A549 treated with DMSO at 1 μM for 4 hours (cell line): ENCODE results near the gene ABHD18. TPM values are rescaled to one million over a fixed set of nuclear protein-coding genes. Genes with fewer than 3 reads are reported as not detected.

Experiments used
- total RNA-seq: library from RNA; stranded (reverse); fragments of 200-300 nt; extraction: Qiagen RNA extraction; gene quantifications from 5 replicates; pipeline ENCODE4 v1.2.3, GENCODE V29; 2022; ENCODE audit warnings: low read depth

The ABHD18 gene
- total RNA-seq = 2.4 to 5.0 TPM (median 4.0 TPM) in 5 replicates

GRCh38 chr4:127965062-127965802 is at the start of gene ABHD18, which contains the start of gene MFSD8:
Gene ABHD18, plus strand, starts transcription at chr4:127965406. Its CDS starts 17,550 bp downstream, at chr4:127982956.
Gene MFSD8, minus strand, starts transcription at chr4:127965173. Its CDS starts 40 bp downstream, at chr4:127965133.

GRCh38 chr4:128060699-128061565 is 95.7 kb downstream of the ABHD18 start, which contains the start of gene LARP1B:
Gene LARP1B, plus strand, starts transcription at chr4:128061312. Its CDS starts 13,640 bp downstream, at chr4:128074952.

Other genes with a start within 250 kb of the ABHD18 start
- gene SLC25A31, start 235.0 kb upstream of the ABHD18 start, total RNA-seq = not detected in 5 replicates
- 8.3 to 11.6 TPM (median 10.3 TPM) in 5 replicates for gene HSPA4L, start 183.1 kb upstream of the ABHD18 start, total RNA-seq
- 13.4 to 17.5 TPM (median 16.7 TPM) in 5 replicates for gene PLK4, start 84.5 kb upstream of the ABHD18 start, total RNA-seq
- gene MFSD8, start 233 bp upstream of the ABHD18 start, total RNA-seq = 11.0 to 16.4 TPM (median 15.5 TPM) in 5 replicates
- 10.8 to 15.9 TPM (median 13.2 TPM) in 5 replicates for gene LARP1B, start 95.9 kb downstream of the ABHD18 start, total RNA-seq